K562 (cell line): ENCODE data around the gene METAP2. TPM values are rescaled to one million over a fixed set of nuclear protein-coding genes. Genes with fewer than 3 reads are reported as not detected.
A peak's percentile ranks its signal among the peaks of the same experiment; 100 is the strongest.

Experiments
- ATF1 ChIP-seq, 2 experiments: fragments of 450-650 bp in 1 of 2; IDR thresholded peaks; 2 replicates each; pipeline ENCODE4 v1.6.1; 2016; ENCODE audit warnings: missing compliant biosample characterization in 1 of 2, missing genetic modification characterization in 1 of 2
- CAMTA2 ChIP-seq: fragments of 250-450 bp; sonication (Bioruptor Pico); conservative IDR thresholded peaks from 2 replicates; pipeline ENCODE4 v1.5.1; 2022
- CGGBP1 ChIP-seq: fragments of 250-450 bp; sonication (Bioruptor Pico); IDR thresholded peaks from 2 replicates; pipeline ENCODE4 v1.9.0; 2021; ENCODE audit warnings: mild to moderate bottlenecking
- ETS1 ChIP-seq: conservative IDR thresholded peaks from 2 replicates; pipeline ENCODE4 v1.6.1; 2011; ENCODE audit warnings: low read depth, mild to moderate bottlenecking, low read length; ENCODE audit not compliant: control insufficient read depth
- GABPB2 ChIP-seq: fragments of 250-450 bp; sonication (Bioruptor Pico); conservative IDR thresholded peaks from 2 replicates; pipeline ENCODE4 v1.5.1; 2021; ENCODE audit warnings: mild to moderate bottlenecking
- GTF2B ChIP-seq: IDR thresholded peaks from 2 replicates; pipeline ENCODE4 v1.6.1; 2011; ENCODE audit not compliant: insufficient read length; ENCODE audit errors: extremely low read depth
- HMGN3 ChIP-seq: IDR thresholded peaks from 2 replicates; pipeline ENCODE4 v1.6.1; 2011; ENCODE audit warnings: borderline replicate concordance, low read depth, mild to moderate bottlenecking, mixed read lengths, low read length; ENCODE audit not compliant: insufficient read length; ENCODE audit errors: extremely low read depth
- HMGXB4 ChIP-seq: sonication (generic); formaldehyde crosslinking; IDR thresholded peaks from 2 replicates; pipeline ENCODE4 v1.8.1; 2023; ENCODE audit warnings: mild to moderate bottlenecking, missing genetic modification reagents
- L3MBTL2 ChIP-seq: fragments of 450-650 bp; IDR thresholded peaks from 2 replicates; pipeline ENCODE4 v1.6.1; 2016; ENCODE audit warnings: mild to moderate bottlenecking, moderate library complexity
- NRF1 ChIP-seq, 2 experiments: fragments of 450-650 bp; IDR thresholded peaks in 1 of 2; conservative IDR thresholded peaks in 1 of 2; 2 replicates each; pipeline ENCODE4 v1.6.1; 2014; ENCODE audit warnings: mild to moderate bottlenecking in 2 of 2
- PHB2 ChIP-seq: fragments of 450-650 bp; IDR thresholded peaks from 2 replicates; pipeline ENCODE4 v1.6.1; 2017; ENCODE audit warnings: low read depth
- POLR2G ChIP-seq: fragments of 200-400 bp; formaldehyde crosslinking; IDR thresholded peaks from 2 replicates; pipeline ENCODE4 v1.6.1; 2017; ENCODE audit warnings: low read depth, mild to moderate bottlenecking, antibody characterized with exemption, low read length, moderate library complexity
- RBBP5 ChIP-seq: fragments of 200-600 bp; sonication (generic); IDR thresholded peaks from 2 replicates; pipeline ENCODE4 v1.6.1; 2012; ENCODE audit warnings: borderline replicate concordance, mild to moderate bottlenecking, low read length, control low read depth, inconsistent platforms; ENCODE audit not compliant: insufficient read depth, poor library complexity, severe bottlenecking
- RBFOX2 ChIP-seq: fragments of 200-400 bp; formaldehyde crosslinking; IDR thresholded peaks from 2 replicates; pipeline ENCODE4 v1.6.1; 2017; ENCODE audit warnings: low read depth, mild to moderate bottlenecking, low read length, moderate library complexity
- STAT5A ChIP-seq: IDR thresholded peaks from 2 replicates; pipeline ENCODE4 v1.6.1; 2012; ENCODE audit warnings: low read length, inconsistent platforms, borderline replicate concordance
- U2AF1 ChIP-seq: fragments of 200-400 bp; formaldehyde crosslinking; optimal IDR thresholded peaks from 2 replicates; pipeline ENCODE3; 2017; ENCODE audit warnings: mild to moderate bottlenecking, low read depth, low read length, moderate library complexity
- YY1 ChIP-seq, 3 experiments: IDR thresholded peaks; 2 replicates each; pipeline ENCODE4 v1.6.1; 2011; ENCODE audit warnings: low read length in 2 of 3, mild to moderate bottlenecking in 2 of 3, moderate library complexity in 2 of 3, borderline replicate concordance in 1 of 3, control low read depth in 1 of 3, low read depth in 1 of 3; ENCODE audit not compliant: insufficient read depth in 3 of 3, insufficient replicate concordance in 2 of 3, control insufficient read depth in 1 of 3, insufficient read length in 1 of 3; ENCODE audit errors: extremely low read depth in 1 of 3
- ZBTB43 ChIP-seq: sonication (generic); formaldehyde crosslinking; IDR thresholded peaks from 2 replicates; pipeline ENCODE4 v1.8.0; 2023; ENCODE audit warnings: mild to moderate bottlenecking, missing genetic modification reagents
- ZC3H4 ChIP-seq: sonication (generic); formaldehyde crosslinking; IDR thresholded peaks from 2 replicates; pipeline ENCODE4 v1.9.0; 2021; ENCODE audit warnings: missing genetic modification reagents, borderline replicate concordance
- ZNF133 ChIP-seq: fragments of 250-450 bp; sonication (Bioruptor Pico); IDR thresholded peaks from 2 replicates; pipeline ENCODE4 v1.4.0; 2020; ENCODE audit warnings: mild to moderate bottlenecking
- polyA plus RNA-seq, 8 experiments: library from polyadenylated mRNA; depleted of rRNA in 4 of 8; stranded (reverse) in 5 of 8; unstranded in 3 of 8; fragments of >200 nt; fragmentation: Nextera tagmentation in 2 of 8; fragmentation: Illumina TruSeq in 1 of 8; extraction: Ambion mirVana in 2 of 8; extraction: Trizol in 1 of 8; gene quantifications; 2 replicates each; pipeline versions ENCODE4 v1.2.1 to v1.2.3, GENCODE V29; 2011 to 2014; ENCODE audit warnings: inconsistent platforms in 1 of 8, missing spikeins in 1 of 8
- total RNA-seq, 7 experiments: library from RNA; depleted of rRNA in 6 of 7; stranded (reverse); fragments of >200 nt in 6 of 7; fragmentation: Illumina TruSeq in 2 of 7; extraction: Trizol in 2 of 7; gene quantifications; 2 replicates each; pipeline versions ENCODE4 v1.2.1 to v1.2.3, GENCODE V29; 2011 to 2021; ENCODE audit warnings: low replicate concordance in 1 of 7

Gene METAP2
- total and polyA plus RNA-seq, 9 of the 15 experiments (the other 6 are each of a cell fraction or from before 2014, with no cell fraction given): 75.5 to 205 (median 164) TPM

- TF ChIP-seq GABPB2 (CRISPR knock-in tag) (no peak), ZNF133 (CRISPR knock-in tag) (no peak), ATF1 (CRISPR knock-in tag; IDR thresholded peaks at IDR 0.05) (no peak), ATF1 (tag; IDR thresholded peaks at IDR 0.05) (peak; percentile 42), YY1 (IDR thresholded peaks at IDR 0.05; ENCODE audit: borderline replicate concordance in 1 of 3, control insufficient read depth in 1 of 3, extremely low read depth in 1 of 3, insufficient read depth in 3 of 3, insufficient read length in 1 of 3, insufficient replicate concordance in 2 of 3, low read depth in 1 of 3, low read length in 2 of 3) (peak; percentile 61 to 93 (median 86)), CAMTA2 (CRISPR knock-in tag) (no peak), RBBP5 (peak; percentile 50), CGGBP1 (CRISPR knock-in tag) (no peak), RBFOX2 (peak; percentile 77), L3MBTL2 (peak; percentile 77), U2AF1 (peak; percentile 9), HMGXB4 (no peak), POLR2G (peak; percentile 85), STAT5A (no peak), ETS1 (0 out of 2 replicates have a peak, but pooled peaks have one; percentile 47), NRF1 (conservative IDR thresholded peaks at IDR 0.05 in 1 of 2, IDR thresholded peaks at IDR 0.05 in 1 of 2) (peak; percentile 42 to 54; a peak in 2 of 4 replicates), GTF2B (no peak), ZC3H4 (no peak), HMGN3 (no peak), PHB2 (no peak), ZBTB43 (CRISPR knock-in tag) (no peak)
Measured at GRCh38 chr12:95548539-95549391, 74.8 kb downstream of the METAP2 start (continued).
